ENCODE results near the gene RGL4.
"Not testable (repeated sequence)": the region's sequence is repeated elsewhere in the genome, so short reads cannot be mapped to it uniquely, and the experiment has no call there.

RGL4 gene

GRCh38 chr22:23690713-23691112, at the start of gene RGL4:
TSS of gene RGL4 (plus strand) at chr22:23691013. CDS start at chr22:23692031, 1,018 bp downstream.
- DNase-seq: no peak

- DNase-seq: not testable (repeated sequence)
These were observed 44.3 kb upstream of the RGL4 start for GRCh38 chr22:23646526-23646925.

- no peak for DNase-seq
These were observed 41.7 kb upstream of the RGL4 start for GRCh38 chr22:23649071-23649501.

GRCh38 chr22:23651676-23652075, 39.1 kb upstream of the RGL4 start:
- DNase-seq: no peak

- no peak for DNase-seq
These were observed 38.5 kb upstream of the RGL4 start for GRCh38 chr22:23652286-23652685.

- no peak for DNase-seq
These were observed 38.1 kb upstream of the RGL4 start for GRCh38 chr22:23652711-23653110.

- DNase-seq: no peak
These were observed 34.8 kb upstream of the RGL4 start for GRCh38 chr22:23655891-23656475.

GRCh38 chr22:23657727-23658126, 33.1 kb upstream of the RGL4 start:
- no peak for DNase-seq

GRCh38 chr22:23660381-23660780, 30.4 kb upstream of the RGL4 start:
- DNase-seq: not testable (repeated sequence)

- peak in 5 of 56 donors; percentile 14 to 44 (median 23) for DNase-seq
These were observed 20.2 kb upstream of the RGL4 start for GRCh38 chr22:23670378-23671295.

- DNase-seq: not testable (repeated sequence)
These were observed 19.4 kb upstream of the RGL4 start for GRCh38 chr22:23671387-23671786.

GRCh38 chr22:23672307-23673049, 18.3 kb upstream of the RGL4 start:
- not testable (repeated sequence) for DNase-seq

GRCh38 chr22:23673050-23673620, 17.7 kb upstream of the RGL4 start:
- DNase-seq: no peak

GRCh38 chr22:23673826-23674690, 16.8 kb upstream of the RGL4 start:
- DNase-seq: no peak

GRCh38 chr22:23674886-23675501, 15.8 kb upstream of the RGL4 start:
- DNase-seq: not testable (repeated sequence)

GRCh38 chr22:23675502-23676415, 15.1 kb upstream of the RGL4 start:
- no peak for DNase-seq

- not testable (repeated sequence) for DNase-seq
These were observed 13.7 kb upstream of the RGL4 start for GRCh38 chr22:23676841-23677700.

GRCh38 chr22:23677701-23677995, 13.2 kb upstream of the RGL4 start:
- no peak for DNase-seq

Measured in nucleus accumbens (tissue), 56 donors.